ENCODE results near the gene SRRM2.
"Not testable (repeated sequence)": the region's sequence is repeated elsewhere in the genome, so short reads cannot be mapped to it uniquely, and the experiment has no call there.

Gene SRRM2

GRCh38 chr16:2715064-2715463 is 37.4 kb upstream of the SRRM2 start:
- no peak for DNase-seq (ENCODE audit: low spot score)

- peak; percentile 59 for DNase-seq (ENCODE audit: low spot score)
Observed at GRCh38 chr16:2715519-2715918, 36.9 kb upstream of the SRRM2 start.

GRCh38 chr16:2715966-2716885 is 36.2 kb upstream of the SRRM2 start:
- no peak for DNase-seq (ENCODE audit: low spot score)

GRCh38 chr16:2716948-2717347 is 35.5 kb upstream of the SRRM2 start:
- DNase-seq (ENCODE audit: low spot score) = no peak

- no peak for DNase-seq (ENCODE audit: low spot score)
Observed at GRCh38 chr16:2717383-2718263, 34.8 kb upstream of the SRRM2 start.

DNA sequence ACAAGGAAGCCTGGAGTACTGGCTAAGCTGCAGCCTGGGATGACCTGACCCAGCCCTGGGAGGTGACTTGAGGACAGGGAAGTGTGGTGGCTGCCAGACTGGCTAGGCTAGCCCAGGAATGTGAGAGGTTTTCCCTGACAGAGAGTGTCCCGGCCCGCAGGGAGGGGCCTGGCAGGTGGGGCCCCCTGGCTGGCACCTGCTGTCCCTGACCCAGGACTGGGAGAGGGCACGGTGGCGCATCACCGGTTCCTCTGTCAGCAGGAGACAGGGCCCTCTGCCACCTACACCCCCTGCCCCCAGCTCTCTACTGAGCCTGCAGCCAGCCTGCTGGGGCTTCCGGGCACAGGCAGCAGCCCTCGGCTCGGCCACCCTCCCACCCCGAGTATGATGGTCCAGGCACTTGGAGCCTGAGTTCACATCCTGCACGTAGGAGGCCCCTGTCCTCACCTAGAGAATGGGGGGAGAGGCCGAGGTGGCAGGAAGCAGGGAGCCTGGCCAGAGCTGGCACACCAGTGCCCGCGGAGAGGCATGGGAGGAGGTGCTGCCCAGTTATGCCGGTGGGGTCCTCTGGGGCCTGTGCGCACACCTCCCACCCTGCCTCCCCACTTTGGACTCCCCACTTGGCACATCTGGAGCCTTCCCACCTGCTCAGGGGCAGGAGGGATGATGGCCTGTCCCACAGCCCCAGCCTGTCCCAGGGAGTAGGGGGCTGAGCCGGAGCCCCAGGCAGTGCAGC is 32.9 kb upstream of the SRRM2 start:
- DNase-seq (ENCODE audit: low spot score) = no peak

DNA sequence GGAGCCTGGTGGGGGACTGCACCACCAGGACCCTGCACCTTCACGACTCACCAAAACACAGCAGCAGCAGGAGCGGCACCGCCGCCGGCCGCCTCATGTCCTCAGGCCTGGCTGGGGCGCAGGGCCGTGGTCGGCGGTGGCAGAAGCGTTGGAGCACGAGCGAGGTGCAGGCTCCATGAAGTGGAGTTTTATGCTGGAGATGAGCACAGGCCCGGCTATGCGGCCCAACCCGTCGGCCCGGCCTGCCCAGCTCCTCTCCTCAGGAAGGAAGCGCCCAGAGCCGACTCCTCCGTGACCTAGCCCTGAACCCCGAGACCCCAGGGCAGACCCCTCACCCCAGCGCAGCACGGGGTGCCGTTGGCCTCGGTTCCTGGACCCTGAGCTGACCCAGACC is 32.4 kb upstream of the SRRM2 start, which contains the start of gene PRSS27:
Gene PRSS27 (minus strand): TSS at position 161 of the 394 bp plus-strand sequence. CDS start 64 bp downstream, at position 97.
- no peak for DNase-seq (ENCODE audit: low spot score)

- DNase-seq (ENCODE audit: low spot score) = peak; percentile 65
Observed at GRCh38 chr16:2720719-2721633, 31.5 kb upstream of the SRRM2 start.

- not testable (repeated sequence) for DNase-seq (ENCODE audit: low spot score)
Observed at GRCh38 chr16:2721634-2722173, 30.7 kb upstream of the SRRM2 start.

GRCh38 chr16:2724088-2724676 is 28.3 kb upstream of the SRRM2 start:
- DNase-seq (ENCODE audit: low spot score) = no peak

- no peak for DNase-seq (ENCODE audit: low spot score)
Observed at GRCh38 chr16:2724816-2725348, 27.6 kb upstream of the SRRM2 start.

DNA sequence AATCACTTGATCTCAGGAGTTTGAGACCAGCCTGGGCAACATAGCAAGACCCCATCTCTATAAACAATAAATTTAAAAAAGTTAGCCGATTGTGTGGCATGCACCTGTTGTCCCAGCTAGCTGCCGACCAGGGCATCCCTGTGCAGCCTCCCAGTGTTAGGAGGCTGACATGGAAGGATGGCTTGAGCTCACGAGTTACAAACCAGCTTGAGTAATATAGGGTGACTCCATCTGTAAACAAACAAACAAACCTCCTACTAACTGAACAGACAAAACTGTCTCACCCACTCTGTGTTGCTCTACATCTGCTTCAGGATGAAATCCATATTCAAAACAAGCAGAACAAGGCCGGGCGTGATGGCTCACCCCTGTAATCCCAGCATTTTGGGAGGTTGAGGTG is 25.5 kb upstream of the SRRM2 start:
- DNase-seq (ENCODE audit: low spot score) = no peak

GRCh38 chr16:2728034-2728433 is 24.4 kb upstream of the SRRM2 start:
- DNase-seq (ENCODE audit: low spot score) = no peak

GRCh38 chr16:2734844-2735515 is 17.5 kb upstream of the SRRM2 start:
- no peak for DNase-seq (ENCODE audit: low spot score)

DNA sequence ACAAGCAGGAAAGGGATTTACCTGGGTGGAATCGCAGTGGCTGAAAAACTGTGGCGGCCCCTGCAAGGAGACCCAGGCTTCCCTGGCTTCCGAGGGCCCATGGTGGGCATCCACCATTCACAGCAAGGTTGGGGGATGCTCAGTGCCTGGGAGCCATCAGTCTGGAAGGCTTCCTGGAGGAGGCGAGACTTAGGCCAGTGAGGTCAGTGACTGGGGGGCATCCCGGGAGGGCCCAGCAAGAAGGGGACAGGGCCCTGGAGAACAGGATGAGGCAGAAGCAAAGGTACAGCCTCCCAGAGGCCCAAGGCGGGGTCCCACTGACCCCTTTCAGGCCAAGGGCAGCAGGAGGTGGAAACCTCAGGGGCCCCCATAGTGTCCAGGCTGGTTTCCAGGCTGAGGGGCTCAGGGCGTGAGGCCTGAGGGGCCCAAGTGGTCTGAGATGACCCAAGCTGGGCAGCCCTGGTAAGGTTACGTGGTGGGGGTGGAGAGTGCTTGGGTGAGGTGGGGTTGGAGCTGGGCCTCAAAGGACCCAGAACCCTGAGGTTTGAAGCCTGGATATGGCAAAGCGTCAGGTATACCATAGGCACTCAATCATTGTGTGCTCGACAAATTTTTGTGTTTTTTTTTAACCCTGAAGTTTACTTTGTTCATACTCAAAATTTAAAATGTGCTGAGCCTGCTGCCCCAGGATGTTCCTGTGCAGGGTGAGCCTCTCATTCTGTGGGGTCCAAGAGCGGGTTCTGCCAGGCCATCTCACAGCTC is 15.8 kb upstream of the SRRM2 start:
- no peak for DNase-seq (ENCODE audit: low spot score)

- no peak for DNase-seq (ENCODE audit: low spot score)
Observed at GRCh38 chr16:2737238-2737605, 15.2 kb upstream of the SRRM2 start.

GRCh38 chr16:2737895-2738418 is 14.5 kb upstream of the SRRM2 start:
- no peak for DNase-seq (ENCODE audit: low spot score)

DNA sequence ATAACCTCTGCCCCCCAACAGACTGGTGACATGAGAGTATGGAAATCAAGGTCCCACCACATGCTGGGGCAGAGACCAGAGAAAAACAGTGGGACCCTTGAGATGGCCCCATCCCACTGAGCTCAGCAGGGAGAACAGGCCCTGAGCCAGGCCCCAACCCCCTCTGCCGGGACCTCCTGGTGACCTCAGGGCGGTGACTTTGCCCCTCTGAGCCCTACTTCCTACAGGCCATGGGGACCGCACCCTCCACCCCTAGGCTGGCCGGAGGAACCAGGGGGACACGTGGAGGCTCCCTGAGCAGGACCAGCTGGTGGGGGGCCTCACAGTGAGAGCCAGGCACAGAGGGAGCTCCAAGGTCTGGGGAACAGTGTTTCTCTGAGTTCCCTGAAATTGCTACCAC is 13.8 kb upstream of the SRRM2 start:
- DNase-seq (ENCODE audit: low spot score) = no peak

Measured in COLO829 (cell line).